Gastroesophageal sphincter (tissue), 4 donors: ENCODE data around the gene INSR. TPM values are rescaled to one million over a fixed set of nuclear protein-coding genes. Genes with fewer than 3 reads are reported as not detected.
"Not testable (repeated sequence)": the region's sequence is repeated elsewhere in the genome, so short reads cannot be mapped to it uniquely, and the experiment has no call there.

Experiments used
- ATAC-seq: fragments of 150-250 bp; one replicate; pipeline ENCODE4 v1.9.1; 2016; ENCODE audit warnings: mild to moderate bottlenecking, moderate library complexity
- H3K27ac ChIP-seq, 4 donors: fragments of 200-600 bp; sonication (generic) in 3 of 4; 1 replicate in 3 of 4; 2 replicates in 1 of 4; pipeline ENCODE4 v1.5.1; 2016 to 2019
- H3K27me3 ChIP-seq: fragments of 200-600 bp; sonication (generic); one replicate; pipeline ENCODE4 v1.5.1; 2019
- H3K36me3 ChIP-seq, 2 donors: fragments of 200-600 bp; sonication (generic); one replicate each; pipeline ENCODE4 v1.5.1; 2019; ENCODE audit warnings: control low read depth in 1 of 2
- H3K4me1 ChIP-seq, 3 donors: fragments of 200-600 bp; sonication (generic); 1 replicate in 2 of 3; 2 replicates in 1 of 3; pipeline ENCODE4 v1.5.1; 2016 to 2019; ENCODE audit warnings: control low read depth in 2 of 3
- H3K4me3 ChIP-seq, 2 donors: fragments of 200-600 bp; sonication (generic); one replicate each; pipeline ENCODE4 v1.5.1; 2019; ENCODE audit warnings: mild to moderate bottlenecking in 1 of 2, moderate library complexity in 1 of 2
- H3K9me3 ChIP-seq, 3 donors: fragments of 200-600 bp; sonication (generic); one replicate each; pipeline ENCODE4 v1.5.1; 2017 to 2019; ENCODE audit warnings: control low read depth in 2 of 3
- CTCF ChIP-seq, 4 experiments: fragments of 200-600 bp in 2 of 4; fragments of 450-650 bp in 2 of 4; sonication (generic) in 1 of 4; IDR thresholded peaks; one replicate each; pipeline ENCODE4 v1.5.1; 2017 to 2019; ENCODE audit warnings: antibody characterized with exemption in 4 of 4, mild to moderate bottlenecking in 2 of 4, moderate library complexity in 2 of 4
- EP300 ChIP-seq: sonication (generic); formaldehyde crosslinking; IDR thresholded peaks from one replicate; pipeline ENCODE4 v1.6.1; 2017; ENCODE audit warnings: antibody characterized with exemption, mild to moderate bottlenecking
- POLR2A ChIP-seq, 2 donors: fragments of 450-650 bp; IDR thresholded peaks; one replicate each; pipeline ENCODE4 v1.6.1; 2017; ENCODE audit warnings: antibody characterized with exemption in 2 of 2, mild to moderate bottlenecking in 2 of 2, moderate library complexity in 1 of 2
- POLR2AphosphoS5 ChIP-seq: sonication (generic); formaldehyde crosslinking; IDR thresholded peaks from one replicate; pipeline ENCODE4 v1.6.1; 2017; ENCODE audit warnings: antibody characterized with exemption
- WGBS, 2 donors: methylation state at CpG; one replicate each; pipeline ENCODE4 v1.1.5; 2018; ENCODE audit warnings: low coverage in 1 of 2; 5-methylcytosine and 5-hydroxymethylcytosine counted together
- total RNA-seq, 4 donors: library from RNA; depleted of rRNA; stranded (reverse); fragments of >200 nt; gene quantifications; one replicate each; pipeline ENCODE4 v1.1.0, GENCODE V29; 2016

Gene INSR
- total RNA-seq, 4 donors from 2014 or later, result 67.6 to 95.6 (median 81.2) TPM

- ATAC-seq, result no peak
- no peaks in the 10 kb centered on the region for H3K36me3 ChIP-seq
- peaks cover 0 to 10% (median 0%) of the 10 kb centered on the region in 3 donors for H3K9me3 ChIP-seq
- TF ChIP-seq POLR2AphosphoS5 (no peak), EP300 (no peak), CTCF (IDR thresholded peaks at IDR 0.05) (peak in 1 of 4 experiments; percentile 20)
- no peaks in the 10 kb centered on the region for H3K4me1 ChIP-seq
- H3K27ac ChIP-seq, result no peak overlapping the region
- no peaks in the 10 kb centered on the region for H3K27me3 ChIP-seq
- 70 to 79% methylated on average over 4 to 10 of the region's 10 CpGs for WGBS, 2 donors
- no peak overlapping the region for H3K4me3 ChIP-seq
Measured at GRCh38 chr19:7326105-7326877, 32.1 kb upstream of the INSR start.

GRCh38 chr19:7318176-7318575 is 24.0 kb upstream of the INSR start:
- Histone ChIP-seq H3K27ac (no peak overlapping the region), H3K9me3 (peaks cover 0 to 5% (median 0%) of the 10 kb centered on the region in 3 donors), H3K36me3 (no peaks in the 10 kb centered on the region), H3K27me3 (no peaks in the 10 kb centered on the region), H3K4me1 (no peaks in the 10 kb centered on the region), H3K4me3 (no peak overlapping the region)
- 44% methylated on average over 2 of the region's 2 CpGs for WGBS, 2 donors
- ATAC-seq, result no peak
- no peak for TF ChIP-seq POLR2A (IDR thresholded peaks at IDR 0.05)

- Histone ChIP-seq H3K27ac (no peak overlapping the region), H3K4me3 (no peak overlapping the region), H3K4me1 (no peaks in the 10 kb centered on the region), H3K9me3 (peaks cover 0 to under 1% (median 0%) of the 10 kb centered on the region in 3 donors), H3K27me3 (no peaks in the 10 kb centered on the region), H3K36me3 (no peaks in the 10 kb centered on the region)
- no peak for TF ChIP-seq POLR2AphosphoS5
- TF ChIP-seq CTCF (IDR thresholded peaks at IDR 0.05), result no peak
- no peak for TF ChIP-seq POLR2A (IDR thresholded peaks at IDR 0.05)
- no peak for TF ChIP-seq EP300
- WGBS, 2 donors, result 80 to 87% methylated on average over 4 to 6 of the region's 7 CpGs
- ATAC-seq, result no peak
Measured at GRCh38 chr19:7312816-7313215, 18.6 kb upstream of the INSR start.

- no peak for ATAC-seq
- 94 to 97% methylated on average over 5 to 10 of the region's 12 CpGs for whole genome bisulfite sequencing, 2 donors
- Histone ChIP-seq H3K4me3 (no peak overlapping the region), H3K27me3 (no peaks in the 10 kb centered on the region), H3K36me3 (no peaks in the 10 kb centered on the region), H3K9me3 (no peaks in the 10 kb centered on the region), H3K27ac (no peak overlapping the region), H3K4me1 (no peaks in the 10 kb centered on the region)
- TF ChIP-seq POLR2AphosphoS5 (no peak), POLR2A (IDR thresholded peaks at IDR 0.05) (no peak), EP300 (no peak), CTCF (IDR thresholded peaks at IDR 0.05) (no peak)
Measured at GRCh38 chr19:7311911-7312310, 17.7 kb upstream of the INSR start.

- H3K9me3 ChIP-seq, H3K27ac ChIP-seq, H3K4me3 ChIP-seq, H3K36me3 ChIP-seq, H3K4me1 ChIP-seq, H3K27me3 ChIP-seq, ATAC-seq: not testable (repeated sequence)
- 72% methylated on average over 7 of the region's 9 CpGs; no CpG with 5 or more reads in 1 of the 2 donors for WGBS, 2 donors
Measured at GRCh38 chr19:7308327-7308726, 14.1 kb upstream of the INSR start.

- no peaks in the 10 kb centered on the region for H3K4me1 ChIP-seq
- WGBS, 2 donors, result 78 to 93% methylated on average over 3 to 7 of the region's 7 CpGs
- H3K27ac ChIP-seq, result no peak overlapping the region
- TF ChIP-seq POLR2AphosphoS5 (no peak), CTCF (IDR thresholded peaks at IDR 0.05) (no peak), EP300 (no peak), POLR2A (IDR thresholded peaks at IDR 0.05) (no peak)
- no peak for ATAC-seq
- no peaks in the 10 kb centered on the region for H3K9me3 ChIP-seq
- no peaks in the 10 kb centered on the region for H3K36me3 ChIP-seq
- no peak overlapping the region for H3K4me3 ChIP-seq
- H3K27me3 ChIP-seq, result peaks cover 9% of the 10 kb centered on the region
Measured at GRCh38 chr19:7307590-7308218, 13.5 kb upstream of the INSR start.
